HepG2 (cell line): ENCODE data around the gene AUTS2. TPM values are rescaled to one million over a fixed set of nuclear protein-coding genes. Genes with fewer than 3 reads are reported as not detected.

Source experiments
- ATAC-seq: fragments of 200-7000 bp; cut with Tn5 transposase; 3 replicates; pipeline ENCODE4 v1.9.1; 2020; ENCODE audit warnings: mild to moderate bottlenecking, moderate library complexity
- BruUV-seq: library from RNA; stranded (reverse); fragments of 400-500 nt; replicated peaks from 2 replicates; lab custom pipeline; 2021; lab: Mats Ljungman, UMichigan
- CTCF ChIA-PET: fragments of 300-600 bp; formaldehyde crosslinking; extraction: SDS; loops from one replicate; lab custom pipeline; 2021; ENCODE audit warnings: low total read pairs, inconsistent platforms, low intra/inter-chr PET ratio; lab: Yijun Ruan, JAX
- POLR2A ChIA-PET: fragments of 350-600 bp; sonication (Branson Sonifier 250); formaldehyde crosslinking; loops from one replicate; lab custom pipeline; 2020; ENCODE audit warnings: antibody characterized with exemption, inconsistent platforms; lab: Yijun Ruan, JAX
- DNase-seq: peaks from one replicate; pipeline ENCODE4 v3.0.0-alpha.2; 2015; ENCODE audit warnings: low spot score
- FAIRE-seq: peaks from 3 replicates; lab custom pipeline; 2011; peaks lifted over from hg19 to GRCh38; lab: Jason Lieb, UNC
- H2AFZ ChIP-seq: one replicate; pipeline ENCODE4 v1.6.1; 2011; ENCODE audit warnings: low read length, inconsistent platforms
- H3K27ac ChIP-seq: fragments of 300-600 bp; 3 replicates; pipeline ENCODE4 v1.8.0; 2011; ENCODE audit warnings: mixed run types, mild to moderate bottlenecking, mixed read lengths, low read length, inconsistent platforms; ENCODE audit not compliant: insufficient read depth; ENCODE audit errors: extremely low read length
- H3K27me3 ChIP-seq, 2 experiments: fragments of 200-600 bp in 1 of 2; 2 replicates in 1 of 2; 3 replicates in 1 of 2; pipeline versions ENCODE4 v1.6.0 to v1.8.0; 2011; ENCODE audit warnings: low read length in 2 of 2, mild to moderate bottlenecking in 2 of 2, moderate library complexity in 2 of 2, inconsistent platforms in 1 of 2; ENCODE audit not compliant: insufficient read depth in 2 of 2, control insufficient read depth in 1 of 2
- H3K36me3 ChIP-seq, 2 experiments: fragments of 200-600 bp in 1 of 2; replicated peaks in 1 of 2; 2 replicates in 1 of 2; 3 replicates in 1 of 2; pipeline versions ENCODE4 v1.5.1 to v1.8.0; 2011; ENCODE audit warnings: low read length in 2 of 2, inconsistent platforms in 1 of 2; ENCODE audit not compliant: insufficient read depth in 2 of 2, control insufficient read depth in 1 of 2
- H3K4me1 ChIP-seq: 2 replicates; pipeline ENCODE4 v1.5.1; 2012; ENCODE audit warnings: low read length, inconsistent platforms; ENCODE audit not compliant: insufficient read depth
- H3K4me2 ChIP-seq: 2 replicates; pipeline ENCODE4 v1.6.0; 2011; ENCODE audit warnings: low read depth, low read length, inconsistent platforms
- H3K4me3 ChIP-seq, 3 experiments: fragments of 200-600 bp in 1 of 3; sonication (generic), shearing (Covaris generic) in 1 of 3; replicated peaks in 1 of 3; 2 replicates each; pipeline ENCODE4 v1.5.1; 2011 to 2016; ENCODE audit warnings: low read length in 3 of 3, inconsistent platforms in 2 of 3, low read depth in 2 of 3, mild to moderate bottlenecking in 2 of 3, control low read depth in 1 of 3, mixed read lengths in 1 of 3; ENCODE audit not compliant: insufficient read depth in 1 of 3
- H3K79me2 ChIP-seq: one replicate; pipeline ENCODE4 v1.6.1; 2011; ENCODE audit warnings: low read length, inconsistent platforms; ENCODE audit not compliant: insufficient read depth
- H3K9ac ChIP-seq: 2 replicates; pipeline ENCODE4 v1.6.0; 2011; ENCODE audit warnings: mild to moderate bottlenecking, low read depth, low read length, inconsistent platforms; ENCODE audit not compliant: insufficient read depth
- H3K9me3 ChIP-seq: 2 replicates; pipeline ENCODE4 v1.5.1; 2012; ENCODE audit warnings: mild to moderate bottlenecking, low read length
- H4K20me1 ChIP-seq: 2 replicates; pipeline ENCODE4 v1.6.0; 2011; ENCODE audit warnings: inconsistent platforms, mild to moderate bottlenecking, low read length, moderate library complexity; ENCODE audit not compliant: insufficient read depth
- HCFC1 ChIP-seq: fragments of 150-350 bp; IDR thresholded peaks from 2 replicates; pipeline ENCODE4 v1.6.1; 2014; ENCODE audit warnings: low read depth, low read length
- HMGXB3 ChIP-seq: sonication (generic); formaldehyde crosslinking; IDR thresholded peaks from 2 replicates; pipeline ENCODE4 v1.4.0; 2020; ENCODE audit warnings: missing genetic modification reagents, borderline replicate concordance
- KDM5A ChIP-seq: fragments of 200-600 bp; sonication (generic); IDR thresholded peaks from 2 replicates; pipeline ENCODE4 v1.7.0; 2018; ENCODE audit warnings: antibody characterized with exemption, mild to moderate bottlenecking, low read length, borderline replicate concordance
- KLF15 ChIP-seq: sonication (generic); formaldehyde crosslinking; IDR thresholded peaks from 2 replicates; pipeline ENCODE4 v1.8.1; 2023; ENCODE audit warnings: borderline replicate concordance, mild to moderate bottlenecking, inconsistent platforms, missing genetic modification reagents, mixed read lengths
- KLF9 ChIP-seq: IDR thresholded peaks from 2 replicates; pipeline ENCODE4 v1.6.1; 2016; ENCODE audit warnings: low read depth
- MBNL3 ChIP-seq: fragments of 250-450 bp; sonication (Bioruptor Pico); conservative IDR thresholded peaks from 2 replicates; pipeline ENCODE4 v1.8.0; 2022; ENCODE audit warnings: mild to moderate bottlenecking, inconsistent platforms
- NFKB2 ChIP-seq: sonication (generic); formaldehyde crosslinking; IDR thresholded peaks from 2 replicates; pipeline ENCODE4 v1.4.0; 2020; ENCODE audit warnings: missing genetic modification reagents, borderline replicate concordance
- ZIK1 ChIP-seq: sonication (generic); formaldehyde crosslinking; IDR thresholded peaks from 2 replicates; pipeline ENCODE4 v1.5.0; 2020; ENCODE audit warnings: mild to moderate bottlenecking, low read depth, missing genetic modification reagents, borderline replicate concordance
- ZNF225 ChIP-seq: sonication (generic); formaldehyde crosslinking; IDR thresholded peaks from 2 replicates; pipeline ENCODE4 v1.4.0; 2020; ENCODE audit warnings: mild to moderate bottlenecking, missing genetic modification reagents
- in situ Hi-C: cut with HindIII; loops from 2 replicates; pipeline ENCODE4 v1.10.0; 2017; ENCODE audit warnings: low pct_unique_long_range_greater_than_20kb; ENCODE audit not compliant: extremely low pct_ligation_motif_present
- intact Hi-C: fragments of 100-400 bp; cut with micrococcal nuclease; formaldehyde crosslinking; loops from one replicate; pipeline ENCODE4 v1.10.0; 2022; ENCODE audit not compliant: unreplicated experiment
- polyA plus RNA-seq, 8 experiments: library from polyadenylated mRNA; depleted of rRNA in 3 of 8; stranded (reverse) in 7 of 8; unstranded in 1 of 8; fragments of >200 nt; fragmentation: Illumina TruSeq in 4 of 8; extraction: Trizol in 4 of 8; gene quantifications; 2 replicates each; pipeline versions ENCODE4 v1.2.1 to v1.2.3, GENCODE V29; 2011 to 2016; ENCODE audit warnings: low read depth in 4 of 8, missing spikeins in 1 of 8, mixed read lengths in 1 of 8; ENCODE audit not compliant: insufficient read depth in 1 of 8
- total RNA-seq, 5 experiments: library from RNA; depleted of rRNA; stranded (reverse); fragments of >200 nt; fragmentation: Illumina TruSeq; extraction: Trizol; gene quantifications; 2 replicates each; pipeline ENCODE4 v1.2.3, GENCODE V29; 2016; ENCODE audit warnings: low read depth in 1 of 5
- TF ChIP-seq, protein P1 (sequence below): sonication (generic); formaldehyde crosslinking; IDR thresholded peaks from 2 replicates; pipeline ENCODE4 v1.5.0; 2020; ENCODE audit warnings: mild to moderate bottlenecking, missing genetic modification reagents, borderline replicate concordance

AUTS2 gene
- total and polyA plus RNA-seq, 2 of the 13 experiments (the other 11 are each of a cell fraction or from before 2014, with no cell fraction given), result 0.38 TPM; not detected in 1

- TF ChIP-seq ZIK1 (CRISPR knock-in tag) (no peak), NFKB2 (CRISPR knock-in tag) (no peak), ZNF225 (CRISPR knock-in tag) (no peak), MBNL3 (CRISPR knock-in tag) (no peak)
These were observed 291.7 kb downstream of the AUTS2 start (continued) for GRCh38 chr7:69889976-69890351.

DNA sequence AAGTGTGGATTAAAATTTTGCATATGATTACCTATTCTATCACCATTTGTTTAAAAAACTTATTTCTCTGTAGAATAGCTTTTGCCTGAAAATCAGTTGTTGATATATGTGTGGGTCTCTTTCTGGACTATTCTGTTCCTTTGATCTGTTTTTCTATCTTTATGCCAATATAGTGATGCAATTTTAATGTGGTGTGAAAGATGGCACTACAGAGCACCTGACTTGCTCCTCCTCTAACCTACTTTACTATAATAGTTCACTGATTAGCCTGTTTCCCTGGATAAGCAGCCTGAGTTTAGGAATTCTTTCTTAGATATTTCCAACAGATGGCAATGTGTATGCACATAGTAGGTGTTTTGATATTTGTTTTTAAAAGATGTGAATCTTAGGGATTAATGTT is 294.5 kb downstream of the AUTS2 start:
- Histone ChIP-seq H3K27me3 (no peaks in the 10 kb centered on the region), H3K4me1 (no peaks in the 10 kb centered on the region), H4K20me1 (no peaks in the 10 kb centered on the region), H3K27ac (no peak overlapping the region), H3K9me3 (no peaks in the 10 kb centered on the region), H2AFZ (no peak overlapping the region), H3K79me2 (no peaks in the 10 kb centered on the region), H3K9ac (no peak overlapping the region), H3K36me3 (no peaks in the 10 kb centered on the region), H3K4me2 (no peak overlapping the region), H3K4me3 (no peak overlapping the region)
- no peak for DNase-seq
- ChIA-PET CTCF (no interaction called here), POLR2A (no interaction called here)
- no peak for FAIRE-seq
- intact Hi-C loops (no loop called here), in situ Hi-C loops (no loop called here)
- ATAC-seq, result no peak
- BruUV-seq, result no TSS peak
- no peak for TF ChIP-seq KLF15
- TF ChIP-seq HCFC1, result no peak
- TF ChIP-seq KLF9 (CRISPR knock-in tag), result no peak
- no peak for TF ChIP-seq KDM5A
- TF ChIP-seq HMGXB3, result no peak
- TF ChIP-seq, protein P1, sequence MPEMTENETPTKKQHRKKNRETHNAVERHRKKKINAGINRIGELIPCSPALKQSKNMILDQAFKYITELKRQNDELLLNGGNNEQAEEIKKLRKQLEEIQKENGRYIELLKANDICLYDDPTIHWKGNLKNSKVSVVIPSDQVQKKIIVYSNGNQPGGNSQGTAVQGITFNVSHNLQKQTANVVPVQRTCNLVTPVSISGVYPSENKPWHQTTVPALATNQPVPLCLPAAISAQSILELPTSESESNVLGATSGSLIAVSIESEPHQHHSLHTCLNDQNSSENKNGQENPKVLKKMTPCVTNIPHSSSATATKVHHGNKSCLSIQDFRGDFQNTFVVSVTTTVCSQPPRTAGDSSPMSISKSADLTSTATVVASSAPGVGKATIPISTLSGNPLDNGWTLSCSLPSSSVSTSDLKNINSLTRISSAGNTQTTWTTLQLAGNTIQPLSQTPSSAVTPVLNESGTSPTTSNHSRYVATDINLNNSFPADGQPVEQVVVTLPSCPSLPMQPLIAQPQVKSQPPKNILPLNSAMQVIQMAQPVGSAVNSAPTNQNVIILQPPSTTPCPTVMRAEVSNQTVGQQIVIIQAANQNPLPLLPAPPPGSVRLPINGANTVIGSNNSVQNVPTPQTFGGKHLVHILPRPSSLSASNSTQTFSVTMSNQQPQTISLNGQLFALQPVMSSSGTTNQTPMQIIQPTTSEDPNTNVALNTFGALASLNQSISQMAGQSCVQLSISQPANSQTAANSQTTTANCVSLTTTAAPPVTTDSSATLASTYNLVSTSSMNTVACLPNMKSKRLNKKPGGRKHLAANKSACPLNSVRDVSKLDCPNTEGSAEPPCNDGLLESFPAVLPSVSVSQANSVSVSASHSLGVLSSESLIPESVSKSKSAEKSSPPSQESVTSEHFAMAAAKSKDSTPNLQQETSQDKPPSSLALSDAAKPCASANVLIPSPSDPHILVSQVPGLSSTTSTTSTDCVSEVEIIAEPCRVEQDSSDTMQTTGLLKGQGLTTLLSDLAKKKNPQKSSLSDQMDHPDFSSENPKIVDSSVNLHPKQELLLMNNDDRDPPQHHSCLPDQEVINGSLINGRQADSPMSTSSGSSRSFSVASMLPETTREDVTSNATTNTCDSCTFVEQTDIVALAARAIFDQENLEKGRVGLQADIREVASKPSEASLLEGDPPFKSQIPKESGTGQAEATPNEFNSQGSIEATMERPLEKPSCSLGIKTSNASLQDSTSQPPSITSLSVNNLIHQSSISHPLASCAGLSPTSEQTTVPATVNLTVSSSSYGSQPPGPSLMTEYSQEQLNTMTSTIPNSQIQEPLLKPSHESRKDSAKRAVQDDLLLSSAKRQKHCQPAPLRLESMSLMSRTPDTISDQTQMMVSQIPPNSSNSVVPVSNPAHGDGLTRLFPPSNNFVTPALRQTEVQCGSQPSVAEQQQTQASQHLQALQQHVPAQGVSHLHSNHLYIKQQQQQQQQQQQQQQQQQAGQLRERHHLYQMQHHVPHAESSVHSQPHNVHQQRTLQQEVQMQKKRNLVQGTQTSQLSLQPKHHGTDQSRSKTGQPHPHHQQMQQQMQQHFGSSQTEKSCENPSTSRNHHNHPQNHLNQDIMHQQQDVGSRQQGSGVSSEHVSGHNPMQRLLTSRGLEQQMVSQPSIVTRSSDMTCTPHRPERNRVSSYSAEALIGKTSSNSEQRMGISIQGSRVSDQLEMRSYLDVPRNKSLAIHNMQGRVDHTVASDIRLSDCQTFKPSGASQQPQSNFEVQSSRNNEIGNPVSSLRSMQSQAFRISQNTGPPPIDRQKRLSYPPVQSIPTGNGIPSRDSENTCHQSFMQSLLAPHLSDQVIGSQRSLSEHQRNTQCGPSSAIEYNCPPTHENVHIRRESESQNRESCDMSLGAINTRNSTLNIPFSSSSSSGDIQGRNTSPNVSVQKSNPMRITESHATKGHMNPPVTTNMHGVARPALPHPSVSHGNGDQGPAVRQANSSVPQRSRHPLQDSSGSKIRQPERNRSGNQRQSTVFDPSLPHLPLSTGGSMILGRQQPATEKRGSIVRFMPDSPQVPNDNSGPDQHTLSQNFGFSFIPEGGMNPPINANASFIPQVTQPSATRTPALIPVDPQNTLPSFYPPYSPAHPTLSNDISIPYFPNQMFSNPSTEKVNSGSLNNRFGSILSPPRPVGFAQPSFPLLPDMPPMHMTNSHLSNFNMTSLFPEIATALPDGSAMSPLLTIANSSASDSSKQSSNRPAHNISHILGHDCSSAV (CRISPR knock-in tag), result no peak
